Non-pigmented ciliary epithelial cell (primary cell): ENCODE measurements around the gene CFAP161.

Experiments
- DNase-seq: peaks from one replicate; pipeline ENCODE4 v3.0.0-alpha.2; 2010; ENCODE audit warnings: low read depth

The CFAP161 gene

GRCh38 chr15:81133782-81134461, at the start of gene CFAP161:
CFAP161 (plus strand) TSS chr15:81134270; CDS start chr15:81134330, 60 bp downstream.
- no peak for DNase-seq

GRCh38 chr15:81084716-81085115, 49.4 kb upstream of the CFAP161 start:
- no peak for DNase-seq

GRCh38 chr15:81085213-81085612, 48.9 kb upstream of the CFAP161 start:
- no peak for DNase-seq

DNA sequence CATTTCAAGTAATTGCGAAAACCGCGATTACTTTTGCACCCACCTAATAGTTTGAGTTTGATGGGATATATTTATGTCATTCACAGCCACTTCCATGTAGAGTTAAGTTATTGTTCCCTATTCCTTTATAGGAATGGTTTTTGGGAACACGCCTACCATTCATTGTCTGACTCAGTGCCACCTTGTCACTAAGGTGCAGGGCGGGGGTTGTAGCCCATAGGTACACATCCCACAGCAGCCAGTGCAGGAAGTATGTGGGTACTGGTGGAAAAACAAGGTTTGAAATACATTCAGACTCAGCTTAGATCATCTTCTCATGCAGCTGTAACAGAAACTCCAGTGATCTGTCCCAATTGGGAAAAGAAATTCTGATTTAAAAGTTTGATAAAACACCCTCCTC, 48.2 kb upstream of the CFAP161 start:
- DNase-seq = no peak

DNA sequence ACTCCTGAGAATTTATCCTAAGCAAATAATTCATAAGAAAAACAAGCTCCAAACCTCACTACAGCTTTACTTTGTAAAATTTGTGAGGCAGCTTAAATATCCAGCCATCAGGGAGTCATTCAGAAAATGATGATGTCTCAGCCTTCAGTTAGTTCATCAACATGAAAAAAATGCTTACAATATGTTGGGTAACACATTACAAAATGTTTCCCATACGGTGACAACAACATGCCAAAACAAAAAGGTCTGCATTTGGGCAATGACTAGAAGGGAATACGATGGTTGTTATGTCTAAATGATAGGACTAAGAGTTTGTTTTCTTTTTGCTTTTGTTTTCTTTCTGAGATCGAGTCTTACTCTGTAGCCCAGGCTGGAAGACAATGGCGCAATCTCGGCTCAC, 47.0 kb upstream of the CFAP161 start:
- DNase-seq = no peak

DNA sequence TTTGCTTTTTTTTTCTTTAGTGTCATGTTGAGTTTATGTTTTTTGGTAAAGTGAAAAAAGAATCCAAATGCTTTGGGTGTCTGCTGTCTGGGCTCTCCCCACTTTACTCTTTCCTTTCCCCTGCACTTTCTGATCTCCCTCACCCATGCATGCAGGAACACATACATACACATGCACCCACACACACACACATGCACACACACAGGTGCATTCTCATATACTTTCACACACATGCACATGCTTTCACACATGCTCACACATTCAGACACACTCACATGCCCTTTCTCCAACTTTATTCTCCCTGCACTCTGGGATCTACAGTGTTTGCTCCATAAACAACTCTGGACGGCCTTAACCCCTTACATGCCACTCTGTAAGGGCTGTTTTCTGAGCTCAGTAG, 46.4 kb upstream of the CFAP161 start:
- DNase-seq = no peak

- no peak for DNase-seq
Observed at GRCh38 chr15:81088470-81089013, 45.5 kb upstream of the CFAP161 start.

- DNase-seq = peak; percentile 94
Observed at GRCh38 chr15:81091889-81092558, 42.0 kb upstream of the CFAP161 start.

- DNase-seq = no peak
Observed at GRCh38 chr15:81092559-81092902, 41.5 kb upstream of the CFAP161 start.

- DNase-seq = no peak
Observed at GRCh38 chr15:81093961-81094360, 40.1 kb upstream of the CFAP161 start.

DNA sequence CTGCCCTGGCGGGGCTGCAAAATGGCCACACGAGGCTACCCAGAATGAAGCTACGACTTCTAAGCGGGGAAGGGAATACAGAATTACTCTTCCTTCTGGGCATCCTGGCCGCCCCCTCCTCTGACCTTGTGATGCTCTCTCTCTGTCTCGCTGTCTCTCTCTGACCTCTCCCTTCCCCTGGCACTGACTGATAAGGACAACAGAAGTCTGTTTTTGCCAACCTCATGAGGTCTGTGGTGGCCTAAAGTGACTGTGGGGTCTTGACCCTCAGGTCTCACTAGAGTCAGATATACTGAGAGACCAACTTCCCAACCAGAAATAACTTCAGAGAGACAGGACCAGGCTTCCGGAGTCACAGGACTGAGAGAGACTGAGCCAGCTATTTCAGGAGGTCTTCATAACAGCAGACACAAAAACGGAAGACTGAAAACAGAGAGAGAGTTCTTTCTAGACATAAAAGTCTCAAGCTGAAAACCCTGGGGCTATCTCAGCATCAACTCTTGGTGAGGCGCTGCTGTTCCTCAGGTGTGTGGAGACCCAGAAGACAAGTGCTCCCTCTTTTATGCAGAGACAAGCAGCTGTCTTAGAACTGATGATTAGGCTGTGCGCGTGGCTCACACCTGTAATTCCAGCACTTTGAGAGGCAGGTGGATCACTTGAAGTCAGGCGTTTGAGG, 38.2 kb upstream of the CFAP161 start:
- DNase-seq = no peak

DNA sequence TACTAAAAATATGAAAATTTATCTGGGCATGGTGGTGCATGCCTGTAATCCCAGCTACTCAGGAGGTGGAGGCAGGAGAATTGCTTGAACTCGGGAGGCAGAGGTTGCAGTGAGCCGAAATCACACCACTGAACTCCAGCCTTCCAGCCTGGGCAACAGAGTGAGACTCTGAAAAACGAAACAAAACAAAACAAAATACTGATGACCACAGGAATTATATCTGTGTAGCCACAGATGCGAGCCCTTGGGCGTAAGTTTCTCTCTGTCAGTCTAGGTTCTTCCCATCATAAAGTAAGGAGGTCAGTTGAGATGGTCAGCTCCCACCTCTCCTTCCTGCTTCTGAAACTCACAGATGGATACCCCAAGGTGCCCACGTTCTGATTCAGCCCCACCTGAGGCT, 37.7 kb upstream of the CFAP161 start:
- no peak for DNase-seq

DNA sequence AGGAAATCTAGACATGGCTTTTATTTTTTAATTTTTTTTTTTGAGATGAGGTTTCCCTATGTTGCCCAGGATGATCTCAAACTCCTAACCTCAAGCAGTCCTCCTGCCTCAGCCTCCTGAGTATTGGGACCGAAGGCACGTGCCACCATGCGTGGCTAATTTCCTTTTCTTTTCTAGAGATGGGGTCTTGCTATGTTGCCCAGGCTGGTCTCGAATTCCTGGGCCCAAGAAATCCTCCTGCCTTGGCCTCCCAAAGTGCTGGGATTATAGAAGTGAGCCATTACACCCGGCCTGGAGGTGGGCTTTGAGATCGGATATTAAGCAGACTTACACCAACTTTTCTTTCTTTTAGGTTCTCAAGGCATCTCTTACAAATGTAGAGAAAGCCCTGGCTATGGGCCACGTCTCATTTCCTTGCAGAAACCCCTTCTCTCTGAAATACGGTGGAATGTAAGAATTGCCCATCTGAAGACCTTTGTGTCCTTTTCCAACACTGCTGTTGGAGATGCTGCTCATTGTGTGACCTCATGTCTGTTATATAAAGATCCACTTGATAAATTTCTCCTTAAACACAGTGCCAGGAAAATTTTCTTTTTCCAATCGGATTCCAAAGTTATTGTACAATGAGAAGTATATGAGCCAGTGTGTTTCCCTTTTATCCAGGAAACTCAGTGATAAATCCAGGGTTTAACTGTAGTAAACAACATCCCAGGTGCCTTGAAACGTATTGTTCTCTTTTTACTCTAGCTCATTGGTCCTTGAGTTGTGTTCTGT, 36.8 kb upstream of the CFAP161 start:
- no peak for DNase-seq

- DNase-seq = no peak
Observed at GRCh38 chr15:81097890-81098280, 36.2 kb upstream of the CFAP161 start.

GRCh38 chr15:81098349-81098748, 35.7 kb upstream of the CFAP161 start:
- no peak for DNase-seq

DNA sequence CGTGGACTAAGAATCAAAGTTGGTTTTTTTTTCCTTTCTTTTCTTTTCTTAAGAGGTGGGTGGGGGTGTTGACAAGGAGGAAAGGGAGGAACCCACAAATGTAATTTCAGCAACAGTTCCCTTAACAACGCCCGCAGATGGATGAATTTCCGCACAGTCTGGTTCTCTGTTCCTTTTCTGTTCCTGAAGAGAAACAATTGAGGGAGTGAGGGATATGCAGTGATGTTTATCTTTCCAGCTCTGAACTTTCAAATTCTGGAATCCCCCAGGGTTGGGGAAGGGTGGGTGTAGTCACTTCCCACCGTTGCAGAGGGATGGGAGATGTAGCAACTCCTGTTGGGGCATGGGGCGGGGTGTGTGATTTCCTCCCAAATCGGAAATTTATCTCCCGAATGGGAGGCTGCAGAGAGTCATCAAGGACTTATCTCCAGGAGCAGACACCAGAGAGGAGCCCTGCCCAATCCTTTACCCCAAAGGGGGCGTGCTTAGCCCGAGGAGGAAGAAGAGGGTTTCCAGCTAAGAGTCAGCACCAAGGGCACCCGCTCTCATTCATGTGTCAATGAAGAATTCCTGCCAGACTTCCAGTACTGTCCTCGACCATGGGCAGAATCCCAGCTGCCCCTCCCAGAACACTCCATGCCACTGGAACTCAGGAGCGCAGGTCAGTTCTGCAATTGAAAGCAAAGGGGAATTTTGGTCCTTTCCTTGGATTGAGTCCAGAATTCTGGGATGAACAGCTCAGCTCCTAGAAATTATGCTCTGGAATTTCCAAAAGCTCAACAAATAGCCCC, 35.0 kb upstream of the CFAP161 start:
- no peak for DNase-seq

DNA sequence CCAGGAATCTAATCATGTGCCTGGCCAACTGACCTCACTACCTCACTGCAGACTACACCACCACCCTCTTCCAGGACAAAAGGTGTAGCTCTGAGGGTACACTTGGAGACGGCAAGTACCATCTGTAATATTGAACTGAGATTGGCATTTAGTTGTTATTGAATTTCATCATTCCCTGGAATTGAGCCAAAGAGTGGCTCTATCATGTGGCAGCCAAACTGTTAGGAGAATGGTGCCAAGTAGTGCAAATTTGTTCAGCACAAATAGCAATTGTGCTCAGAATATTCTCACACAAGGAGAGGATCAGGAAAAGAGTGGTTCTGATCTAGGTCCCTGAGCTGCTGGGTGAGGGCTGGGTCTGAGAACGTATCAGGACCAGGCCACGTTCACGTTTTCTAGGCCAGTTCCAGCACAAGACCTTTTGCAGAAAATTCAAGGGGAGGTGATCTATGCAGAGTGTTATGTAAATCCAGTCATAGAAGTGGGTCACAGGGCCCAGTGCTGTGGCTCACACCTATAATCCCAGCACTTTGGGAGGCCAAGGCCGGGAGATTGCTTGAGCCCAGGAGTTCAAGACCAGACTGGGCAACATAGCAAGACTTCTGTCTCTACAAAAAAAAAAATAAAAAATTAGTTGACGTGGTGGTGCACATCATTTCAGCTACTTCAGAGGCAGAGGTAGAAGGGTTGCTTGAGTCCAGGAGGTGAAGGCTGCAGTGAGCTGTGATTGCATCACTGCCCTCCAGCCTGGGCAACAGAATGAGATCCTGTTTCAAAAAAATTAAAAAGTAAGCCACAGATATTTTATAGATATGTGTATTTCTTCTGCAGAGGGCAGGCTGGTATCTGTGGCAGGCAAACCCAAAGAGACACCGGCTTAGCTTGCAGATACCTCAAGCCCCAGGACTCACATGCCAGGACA, 31.9 kb upstream of the CFAP161 start:
- DNase-seq = no peak

GRCh38 chr15:81103857-81104256, 30.2 kb upstream of the CFAP161 start:
- DNase-seq = no peak

GRCh38 chr15:81105545-81105944, 28.5 kb upstream of the CFAP161 start:
- no peak for DNase-seq

DNA sequence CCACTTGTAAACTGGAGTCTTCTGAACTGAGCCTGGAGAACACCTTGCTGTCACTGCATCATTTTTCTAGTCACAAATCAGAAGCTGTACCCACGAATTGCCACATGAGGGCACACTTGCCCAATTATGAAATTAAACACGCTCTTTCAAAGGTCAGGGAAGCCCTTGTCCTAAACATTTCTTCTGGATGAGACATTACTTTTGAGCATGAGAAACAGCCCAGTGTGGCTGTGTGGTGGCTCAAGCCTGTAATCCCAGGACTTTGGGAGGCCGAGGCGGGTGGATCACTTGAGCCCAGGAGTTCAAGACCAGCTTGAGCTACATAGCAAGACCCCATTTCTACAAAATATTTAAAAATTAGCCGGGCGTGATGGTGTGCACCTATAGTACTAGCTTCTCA, 27.5 kb upstream of the CFAP161 start:
- peak; percentile 58 for DNase-seq
